HG02981 (cell line): ENCODE data around the gene ZNF80.
A peak's percentile ranks its signal among the peaks of the same experiment; 100 is the strongest.
"Not testable (repeated sequence)": the region's sequence is repeated elsewhere in the genome, so short reads cannot be mapped to it uniquely, and the experiment has no call there.

Experiments
- ATAC-seq: cut with Tn5 transposase; IDR thresholded peaks from one replicate; pipeline ENCODE4 v1.9.1; 2021; ENCODE audit warnings: mild to moderate bottlenecking, moderate library complexity; ENCODE audit not compliant: unreplicated experiment

The ZNF80 gene

DNA sequence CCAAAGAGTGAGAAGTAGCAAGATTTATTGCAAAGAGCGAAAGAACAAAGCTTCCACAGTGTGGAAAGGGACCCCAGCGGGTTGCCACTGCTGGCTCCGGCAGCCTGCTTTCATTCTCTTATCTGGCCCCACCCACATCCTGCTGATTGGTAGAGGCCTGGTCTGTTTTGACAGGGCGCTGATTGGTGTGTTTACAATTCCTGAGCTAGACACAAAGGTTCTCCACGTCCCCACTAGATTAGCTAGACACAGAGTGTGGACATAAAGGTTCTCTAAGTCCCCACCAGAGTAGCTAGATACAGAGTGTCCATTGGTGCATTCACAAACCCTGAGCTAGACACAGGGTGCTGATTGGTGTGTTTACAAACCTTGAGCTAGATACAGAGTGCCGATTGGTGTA is at the start of gene ZNF80:
Gene ZNF80, minus strand, starts transcription at position 101 of the 400 bp plus-strand sequence. CDS start 504 bp downstream, outside the sequence.
- ATAC-seq, result not testable (repeated sequence)

DNA sequence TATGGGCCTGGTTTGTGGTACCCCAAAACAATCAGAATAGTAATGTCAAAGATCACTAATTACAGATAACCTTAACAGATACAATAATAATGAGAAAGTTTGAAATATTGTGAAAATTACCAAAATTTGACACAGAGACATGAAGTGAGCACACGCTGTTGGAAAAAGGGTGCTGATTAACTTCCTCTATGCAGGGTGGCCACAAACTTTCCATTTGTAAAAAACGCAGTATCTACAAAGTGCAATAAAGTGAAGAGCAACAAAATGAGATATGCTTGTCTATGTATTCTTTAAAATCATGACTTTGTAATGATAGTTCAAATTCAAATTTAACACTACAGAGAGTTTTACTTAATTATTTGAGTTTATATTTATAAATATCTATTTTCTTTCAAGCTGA is 48.9 kb upstream of the ZNF80 start:
- ATAC-seq, result no peak

DNA sequence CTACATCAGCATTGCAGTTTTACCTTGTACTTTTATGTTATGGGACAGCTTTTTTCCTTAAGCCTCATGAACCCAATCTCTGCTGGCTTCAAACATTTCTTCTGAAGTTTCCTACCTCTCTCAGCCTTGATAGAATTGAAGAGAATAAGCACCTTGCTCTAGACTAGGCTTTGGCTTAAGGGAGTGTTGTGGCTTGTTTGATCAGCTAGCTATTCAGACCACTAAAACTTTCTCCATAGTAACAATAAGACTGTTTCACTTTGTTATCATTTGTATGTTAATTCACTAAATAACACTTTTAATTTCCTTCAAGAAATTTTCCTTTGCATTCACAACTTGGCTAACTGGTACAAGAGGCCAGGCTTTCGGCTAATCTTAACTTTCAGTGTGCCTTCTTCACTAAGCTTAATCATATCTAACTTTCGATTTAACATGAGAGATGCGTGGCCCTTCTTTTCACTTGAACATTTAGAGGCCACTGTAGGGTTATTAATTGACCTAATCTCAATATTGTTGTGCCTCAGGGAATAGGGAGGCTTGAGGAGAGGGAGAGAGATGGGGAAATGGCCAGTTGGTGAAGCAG is 48.4 kb upstream of the ZNF80 start:
- no peak for ATAC-seq

DNA sequence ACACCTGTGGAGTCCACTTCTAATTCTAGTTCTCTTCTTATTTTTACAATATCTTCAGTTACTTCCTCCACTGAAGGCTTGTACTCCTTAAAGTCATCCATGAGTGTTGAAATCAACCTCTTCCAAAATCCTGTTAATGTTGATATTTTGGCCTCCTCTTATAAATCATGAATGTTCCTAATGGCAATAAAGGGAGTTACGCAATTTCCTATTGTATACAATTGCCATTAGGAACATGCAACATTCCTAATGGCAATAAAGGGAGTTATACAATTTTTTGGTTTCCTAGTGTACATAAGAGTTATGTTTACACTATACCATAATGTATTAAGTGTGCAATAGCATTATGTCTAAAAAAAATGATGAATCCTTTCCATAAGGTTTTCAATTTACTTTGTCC is 47.3 kb upstream of the ZNF80 start:
- no peak for ATAC-seq

DNA sequence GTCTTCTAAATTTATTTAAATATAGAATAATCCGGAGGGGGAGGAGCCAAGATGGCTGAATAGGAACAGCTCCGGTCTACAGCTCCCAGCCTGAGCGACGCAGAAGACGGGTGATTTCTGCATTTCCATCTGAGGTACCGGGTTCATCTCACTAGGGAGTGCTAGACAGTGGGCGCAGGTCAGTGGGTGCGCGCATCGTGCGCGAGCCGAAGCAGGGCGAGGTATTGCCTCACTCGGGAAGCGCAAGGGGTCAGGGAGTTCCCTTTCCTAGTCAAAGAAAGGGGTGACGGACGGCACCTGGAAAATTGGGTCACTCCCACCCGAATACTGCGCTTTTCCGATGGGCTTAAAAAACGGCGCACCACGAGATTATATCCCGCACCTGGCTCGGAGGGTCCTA is 39.5 kb upstream of the ZNF80 start:
- ATAC-seq, result not testable (repeated sequence)

DNA sequence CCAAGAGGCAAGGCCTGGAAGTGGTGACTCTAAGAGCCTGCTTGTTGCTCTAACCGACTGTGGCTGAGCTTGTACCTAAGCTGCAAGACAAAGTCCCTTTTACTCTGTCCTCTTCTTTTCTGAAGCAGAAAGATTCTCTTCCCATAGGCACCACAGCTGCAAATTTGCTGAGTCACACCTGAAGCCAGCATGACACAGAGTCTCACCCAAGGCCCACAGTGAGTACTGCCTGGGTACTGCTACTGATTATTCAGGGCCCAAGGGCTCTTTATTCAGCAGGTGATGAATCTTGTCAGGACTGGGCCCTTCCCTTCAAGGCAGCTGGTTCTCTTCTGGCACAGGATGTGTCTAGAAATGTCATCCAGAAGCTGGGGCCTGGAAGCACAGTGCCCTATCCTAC is 37.6 kb upstream of the ZNF80 start:
- no peak for ATAC-seq

DNA sequence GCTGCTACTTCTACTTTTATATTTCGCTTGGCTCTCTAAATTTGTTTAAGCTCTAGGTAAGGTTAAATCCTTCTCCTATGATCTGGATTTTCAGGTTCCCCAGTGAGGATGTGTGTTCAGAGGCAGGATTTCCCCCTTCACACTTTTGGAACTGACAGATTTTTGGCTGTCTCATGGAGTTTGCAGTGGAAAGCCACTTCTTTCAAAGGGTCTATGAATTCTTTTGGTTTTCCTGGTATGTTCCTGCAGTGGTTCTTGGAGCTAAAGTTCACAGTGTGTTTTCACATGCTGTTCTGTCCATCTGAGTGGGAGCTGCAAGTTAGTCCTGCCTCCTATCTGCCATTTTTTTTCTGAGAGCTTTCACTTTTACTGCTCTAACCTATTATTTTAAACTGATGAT is 34.9 kb upstream of the ZNF80 start:
- no peak for ATAC-seq

DNA sequence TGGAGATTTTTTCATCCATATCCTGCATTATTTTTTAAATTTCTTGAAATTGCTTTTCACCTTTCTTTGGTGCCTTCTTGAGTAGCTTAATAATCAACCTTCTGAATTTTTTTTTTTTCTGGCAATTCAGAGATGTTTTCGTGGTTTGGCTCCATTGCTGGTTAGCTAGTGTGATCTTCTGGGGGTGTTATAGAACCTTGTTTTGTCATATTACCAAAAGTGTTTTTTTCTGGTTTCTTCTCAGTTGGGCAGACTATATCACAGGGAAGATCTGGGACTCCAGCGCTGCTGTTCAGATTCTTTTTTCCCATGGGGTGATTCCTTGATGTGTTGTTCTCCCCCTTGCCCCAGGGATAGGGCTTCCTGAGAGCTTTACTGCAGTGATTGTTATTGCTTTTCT is 32.6 kb upstream of the ZNF80 start:
- ATAC-seq, result no peak

DNA sequence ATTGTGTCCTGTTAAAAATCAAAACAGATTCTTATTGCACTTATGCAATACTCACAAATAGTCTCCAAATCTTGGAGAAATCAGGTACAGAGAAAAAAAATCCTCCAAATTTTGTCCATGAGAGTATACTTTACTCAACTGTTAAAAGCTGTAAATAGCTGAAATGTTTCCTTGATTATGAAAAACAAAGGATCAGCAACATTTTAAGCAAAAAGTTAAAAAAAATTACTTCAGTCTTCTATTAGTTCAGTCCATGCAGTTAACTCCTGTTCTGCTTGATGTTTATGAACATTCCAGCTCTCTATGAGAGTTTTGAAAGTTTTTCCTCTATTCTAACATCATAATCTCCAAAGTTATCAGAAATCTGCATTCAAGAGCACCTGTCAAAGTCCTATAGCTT is 22.8 kb upstream of the ZNF80 start:
- ATAC-seq, result no peak

DNA sequence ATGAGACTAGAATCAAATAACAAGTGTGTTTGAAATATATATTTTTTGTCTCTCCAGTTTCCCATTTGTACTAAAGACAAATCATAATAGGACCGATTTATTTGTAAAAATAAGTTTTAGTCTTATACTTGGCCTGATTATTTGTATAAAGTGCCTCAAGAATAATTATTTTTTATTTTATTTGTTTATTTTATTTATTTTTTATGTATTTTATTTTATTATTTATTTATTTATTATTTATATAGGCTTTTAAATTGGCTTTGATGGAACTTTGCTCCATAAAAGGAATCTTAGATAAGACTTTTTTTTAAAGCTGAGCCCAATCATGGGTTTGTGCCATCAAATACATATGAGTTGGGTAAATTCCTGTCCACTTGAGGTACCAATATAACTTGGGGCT is 22.2 kb upstream of the ZNF80 start:
- no peak for ATAC-seq

DNA sequence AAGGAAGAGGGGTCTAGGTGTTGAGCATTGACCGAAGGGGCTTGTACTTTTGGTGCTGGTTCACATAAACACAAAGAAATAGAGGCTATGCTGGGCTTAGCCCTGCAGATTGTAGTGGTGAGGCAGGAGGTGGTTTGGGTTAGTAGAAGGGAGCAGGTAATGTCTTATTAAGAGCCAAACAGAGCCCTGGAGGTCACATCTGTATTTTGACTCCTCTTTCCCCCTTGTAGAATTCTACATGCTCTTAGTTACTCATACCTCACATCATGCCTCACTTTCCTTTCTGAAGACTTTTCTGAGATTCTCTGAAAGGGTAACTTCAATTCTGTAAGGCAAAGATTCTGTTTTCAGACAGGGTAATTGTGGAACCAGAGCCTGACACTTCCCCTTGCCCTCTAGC is 16.1 kb upstream of the ZNF80 start:
- ATAC-seq, result no peak

DNA sequence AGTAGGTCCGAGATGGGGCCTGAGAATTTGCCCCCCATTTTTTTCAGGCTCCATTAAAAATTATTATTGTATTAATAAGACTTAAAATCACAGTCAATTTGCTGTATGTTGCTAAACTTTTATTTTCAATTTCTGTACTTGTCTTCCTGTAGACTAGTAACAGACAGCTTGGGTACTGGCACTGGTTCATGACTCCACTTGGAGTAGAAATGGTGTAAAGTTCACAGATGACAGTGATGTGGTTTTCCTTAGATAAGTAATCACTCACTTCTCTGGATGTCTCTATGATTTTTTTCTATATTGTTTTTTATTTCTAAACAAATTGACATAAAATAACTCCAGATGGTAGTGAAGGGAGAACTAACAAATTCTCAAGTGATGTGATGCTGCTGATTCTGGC is 15.6 kb upstream of the ZNF80 start:
- ATAC-seq, result no peak

DNA sequence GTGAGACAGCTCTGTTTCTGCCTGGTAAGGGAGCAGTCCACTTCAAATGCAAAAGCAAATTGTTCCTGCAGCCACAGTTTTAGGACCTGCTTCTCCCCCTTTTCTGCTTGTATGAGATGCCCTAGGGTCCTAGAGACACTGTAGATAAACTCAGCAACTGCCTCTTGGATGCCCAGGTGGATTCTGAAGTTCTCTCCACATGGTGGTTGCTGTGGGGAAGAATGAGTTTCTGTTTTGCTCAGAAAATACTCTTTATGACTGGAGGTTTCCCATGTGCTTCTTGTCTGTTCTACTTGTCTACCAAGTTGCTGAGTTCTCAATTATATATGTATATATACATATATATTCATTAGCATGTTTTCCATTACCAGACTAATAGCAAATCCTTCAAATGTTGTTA is 5.6 kb upstream of the ZNF80 start:
- ATAC-seq, result peak; percentile 97

DNA sequence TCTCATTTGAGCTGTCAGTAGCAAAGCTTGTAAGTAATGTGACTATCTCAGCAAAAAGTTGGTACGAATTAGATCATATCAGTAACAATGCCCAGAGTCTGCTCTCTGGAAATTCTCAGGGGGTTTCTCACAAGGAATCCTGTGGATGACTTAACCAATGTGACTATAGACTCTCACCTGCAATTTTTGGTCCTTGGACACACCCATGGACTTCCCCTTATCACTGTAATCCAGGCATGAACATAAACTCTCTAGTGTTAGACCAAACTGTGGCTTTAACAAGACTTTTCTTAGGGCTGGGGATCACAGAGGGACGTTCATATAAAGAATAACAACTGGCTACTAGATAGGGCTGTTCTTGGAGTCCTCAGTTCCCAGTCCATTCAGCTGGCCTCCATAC is 3.9 kb upstream of the ZNF80 start:
- no peak for ATAC-seq

DNA sequence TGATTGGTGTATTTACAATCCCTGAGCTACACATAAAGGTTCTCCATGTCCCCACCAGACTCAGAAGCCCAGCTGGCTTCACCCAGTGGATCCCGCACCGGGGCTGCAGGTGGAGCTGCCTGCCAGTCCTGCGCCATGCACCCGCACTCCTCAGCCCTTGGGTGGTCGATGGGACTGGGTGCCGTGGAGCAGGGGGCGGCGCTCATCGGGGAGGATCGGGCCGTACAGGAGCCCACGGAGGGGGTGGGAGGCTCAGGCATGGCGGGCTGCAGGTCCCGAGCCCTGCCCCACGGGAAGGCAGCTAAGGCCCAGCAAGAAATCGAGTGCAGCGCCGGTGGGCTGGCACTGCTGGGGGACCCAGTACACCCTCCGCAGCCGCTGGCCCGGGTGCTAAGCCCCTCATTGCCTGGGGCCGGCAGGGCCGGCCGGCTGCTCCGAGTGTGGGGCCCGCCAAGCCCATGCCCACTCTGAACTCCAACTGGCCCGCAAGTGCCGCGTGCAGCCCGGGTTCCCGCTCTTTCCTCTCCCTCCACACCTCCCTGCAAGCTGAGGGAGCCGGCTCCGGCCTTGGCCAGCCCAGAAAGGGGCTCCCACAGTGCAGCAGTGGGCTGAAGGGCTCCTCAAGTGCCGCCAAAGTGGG is 888 bp upstream of the ZNF80 start:
- not testable (repeated sequence) for ATAC-seq

DNA sequence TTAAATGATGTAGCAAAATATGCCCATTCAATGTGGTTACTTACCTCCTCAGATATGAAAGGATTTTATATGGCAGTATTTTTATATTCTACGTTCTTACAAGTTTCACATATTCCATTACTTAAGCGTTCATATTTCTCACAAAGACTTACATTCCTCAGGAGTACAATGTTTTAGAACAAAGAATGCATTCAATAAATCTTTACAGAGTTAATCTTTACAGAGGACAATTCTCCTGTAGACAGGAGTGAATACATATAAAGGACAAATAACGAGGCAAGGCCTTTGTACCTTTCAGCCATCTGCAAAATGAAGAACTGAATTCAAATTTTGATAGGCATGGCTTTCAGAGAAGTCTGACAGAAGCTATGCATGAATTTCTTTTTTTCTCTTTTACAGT is 1.9 kb downstream of the ZNF80 start:
- no peak for ATAC-seq

DNA sequence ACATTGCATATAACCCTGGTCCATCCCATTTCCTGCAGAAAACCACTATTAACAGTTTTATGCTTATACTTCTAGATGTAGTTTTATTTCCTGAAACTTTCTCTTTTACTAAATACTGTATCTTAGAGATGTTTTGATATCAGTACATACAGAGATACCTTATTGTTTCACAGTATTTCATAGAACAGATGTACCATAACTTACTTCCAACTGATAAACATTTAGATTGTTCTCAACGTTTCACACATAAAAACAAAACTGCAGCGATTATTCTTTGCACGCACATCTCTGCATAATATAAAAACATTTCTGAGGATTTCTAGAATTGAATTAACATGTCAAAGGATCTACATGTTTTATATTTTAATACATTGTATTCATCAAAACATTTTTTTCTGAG is 2.6 kb downstream of the ZNF80 start:
- ATAC-seq, result no peak

DNA sequence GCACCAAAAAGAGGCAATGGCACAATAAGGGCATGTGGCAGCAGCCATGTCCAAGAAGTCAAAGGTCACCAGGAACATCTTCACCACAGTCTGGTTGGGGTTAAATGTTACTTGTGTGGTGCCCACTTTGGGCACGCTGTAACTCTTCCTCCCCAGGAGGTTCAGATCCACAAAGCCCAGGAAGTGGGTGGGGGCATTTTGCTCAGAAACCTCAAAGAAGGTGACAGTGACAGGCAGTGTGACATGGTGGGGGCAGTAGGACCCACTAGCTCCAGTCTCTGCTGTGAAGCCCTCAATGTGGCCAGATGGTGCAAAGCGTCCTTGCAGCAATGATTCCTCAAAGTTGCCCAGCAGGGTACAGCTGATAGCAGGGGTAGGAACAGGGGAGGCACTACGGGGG is 5.8 kb downstream of the ZNF80 start:
- ATAC-seq, result no peak

DNA sequence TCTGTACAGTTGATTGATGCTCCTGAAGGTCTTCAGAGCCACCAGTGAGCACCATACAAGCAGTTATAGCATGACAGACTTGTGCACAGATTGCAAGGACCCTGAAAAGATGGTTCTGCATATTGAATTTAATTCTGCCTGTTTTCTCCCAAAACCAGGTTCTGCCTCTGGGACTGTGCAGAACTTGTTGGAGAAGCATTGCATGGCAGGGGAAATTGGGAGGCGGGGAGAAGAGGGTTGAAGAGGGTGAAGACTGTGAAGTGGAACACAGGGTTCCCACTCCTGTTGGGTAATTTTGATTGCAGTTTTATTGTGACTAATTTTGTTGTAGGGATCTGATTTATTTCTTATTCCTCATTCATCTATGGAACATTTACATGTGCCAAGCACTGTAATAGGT is 10.3 kb downstream of the ZNF80 start:
- ATAC-seq, result no peak

DNA sequence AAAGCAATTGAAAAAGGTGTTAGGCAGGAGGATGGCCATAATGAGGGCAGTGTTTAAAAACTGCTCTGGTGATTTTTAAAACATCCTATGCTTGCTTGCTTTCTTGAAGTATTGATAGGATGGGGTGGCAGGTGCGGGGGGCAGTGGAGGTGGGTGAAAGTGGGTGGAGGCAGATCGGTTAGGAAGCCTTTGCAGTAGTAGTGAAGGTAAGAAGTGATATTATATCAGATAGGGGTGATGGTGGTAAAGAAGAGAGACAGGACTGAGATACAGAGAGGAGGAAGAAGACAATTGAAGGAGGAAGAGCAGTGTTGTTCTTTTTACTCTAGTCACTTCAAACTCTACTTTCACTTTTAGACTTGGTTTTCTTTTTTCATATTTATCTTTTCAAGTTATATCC is 11.1 kb downstream of the ZNF80 start:
- no peak for ATAC-seq

DNA sequence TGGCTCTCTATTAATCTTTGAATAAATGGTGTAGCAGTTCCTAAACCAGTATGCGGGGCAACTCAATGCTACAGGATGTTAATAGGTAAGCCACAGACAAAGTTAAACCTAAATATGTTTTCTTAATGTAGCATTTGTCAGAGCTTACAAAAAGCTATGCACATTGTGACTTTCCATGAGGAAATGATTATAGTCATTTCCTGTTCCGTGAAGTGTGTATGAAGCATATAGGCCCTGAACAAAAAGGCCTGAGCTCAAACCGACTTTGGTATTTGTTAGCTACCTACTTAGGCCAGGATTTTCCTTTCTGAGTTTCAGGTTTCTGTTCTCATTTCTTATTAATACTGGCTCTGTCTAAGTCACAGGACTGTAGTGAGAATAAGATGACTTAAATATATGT is 14.2 kb downstream of the ZNF80 start:
- ATAC-seq, result peak; percentile 92

DNA sequence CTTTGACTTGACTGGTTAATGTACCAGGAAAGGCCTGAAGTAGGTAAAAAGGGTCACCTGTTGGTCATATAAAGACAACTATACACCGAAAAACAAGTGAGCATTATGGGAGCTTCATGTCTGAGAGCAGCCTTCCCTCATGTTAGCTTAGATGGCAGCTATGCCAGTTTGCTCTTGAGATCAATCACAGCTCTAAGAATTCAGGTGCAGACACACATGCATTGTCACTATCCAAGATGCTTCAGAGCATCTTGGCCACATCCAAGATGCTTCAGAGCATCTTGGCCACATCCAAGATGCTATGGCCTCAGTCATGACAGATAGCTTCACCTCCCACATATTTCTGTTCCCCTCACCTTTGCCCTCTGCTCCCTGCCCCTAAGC is 15.5 kb downstream of the ZNF80 start:
- no peak for ATAC-seq
